Activated CD4-positive, CD25-positive, alpha-beta regulatory T cell treated with anti-CD3 and anti-CD28 coated beads, Interleukin-2, amount 50 U/mL, for 72 hours (primary cell): Measurements from ENCODE around the gene FAS.

ENCODE experiments used
- DNase-seq: peaks from one replicate; pipeline ENCODE4 v3.0.0; 2021

Gene FAS

GRCh38 chr10:88971221-88972061, 19.2 kb upstream of the FAS start:
- no peak for DNase-seq

DNA sequence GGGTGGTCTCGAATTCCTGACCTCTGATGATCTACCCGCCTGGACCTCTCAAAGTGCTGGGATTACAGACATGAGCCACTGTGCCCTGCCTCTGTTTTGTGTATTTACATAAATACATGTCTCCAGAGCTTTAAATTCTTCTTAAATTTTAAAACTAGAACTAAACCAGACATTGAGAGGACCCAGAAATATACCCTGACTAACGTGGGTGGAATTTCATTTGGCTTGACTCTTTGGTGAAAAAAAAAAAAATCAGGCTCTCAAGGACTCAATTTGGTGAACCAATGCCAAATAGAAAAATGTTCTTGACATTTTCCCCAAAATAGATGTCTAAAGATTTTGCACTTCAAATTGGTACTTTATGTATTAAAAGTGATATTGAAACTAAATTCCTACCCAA, 16.6 kb upstream of the FAS start:
- no peak for DNase-seq

GRCh38 chr10:88974446-88975376, 15.9 kb upstream of the FAS start:
- DNase-seq = no peak

GRCh38 chr10:88975377-88975720, 15.2 kb upstream of the FAS start:
- no peak for DNase-seq

DNA sequence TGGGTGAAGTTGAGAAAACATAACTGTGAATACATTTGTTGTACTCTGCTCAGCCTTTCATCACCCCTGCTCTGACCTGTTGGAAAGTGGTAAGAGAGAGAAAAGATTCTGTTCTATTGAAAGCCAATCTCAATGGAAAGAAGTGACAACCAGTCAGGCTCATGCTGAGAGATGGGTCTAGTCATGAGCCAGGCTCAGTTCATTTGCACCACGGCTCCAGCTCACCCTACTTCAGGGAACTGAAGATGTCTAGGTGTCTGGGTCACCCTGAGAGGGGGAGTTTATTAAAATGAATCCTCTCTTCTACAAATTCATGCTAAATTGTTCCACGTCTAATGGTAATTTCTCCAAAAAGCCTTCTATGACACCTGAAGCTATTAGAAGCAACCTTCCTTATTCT, 12.1 kb upstream of the FAS start:
- no peak for DNase-seq

- no peak for DNase-seq
These were observed 11.4 kb upstream of the FAS start for GRCh38 chr10:88979153-88979562.

DNA sequence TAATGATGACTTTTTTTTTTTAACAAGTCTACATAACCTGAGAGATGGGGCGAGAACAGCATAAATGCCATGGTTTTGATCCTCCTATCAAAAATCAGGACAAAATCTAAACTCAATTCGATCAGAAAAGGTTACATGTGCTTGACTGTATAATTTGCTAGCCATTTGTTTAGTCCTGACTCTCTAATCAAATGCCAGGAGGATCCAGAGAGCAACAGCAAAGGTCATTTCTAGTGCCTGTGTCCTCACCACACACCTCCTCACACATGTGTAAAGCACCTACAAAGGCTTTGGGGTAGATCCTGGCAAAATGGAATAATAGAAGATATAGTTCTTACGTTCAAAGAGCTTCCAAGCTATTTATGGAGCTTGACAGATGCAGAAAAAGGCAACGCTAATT, 11.0 kb upstream of the FAS start:
- no peak for DNase-seq

DNA sequence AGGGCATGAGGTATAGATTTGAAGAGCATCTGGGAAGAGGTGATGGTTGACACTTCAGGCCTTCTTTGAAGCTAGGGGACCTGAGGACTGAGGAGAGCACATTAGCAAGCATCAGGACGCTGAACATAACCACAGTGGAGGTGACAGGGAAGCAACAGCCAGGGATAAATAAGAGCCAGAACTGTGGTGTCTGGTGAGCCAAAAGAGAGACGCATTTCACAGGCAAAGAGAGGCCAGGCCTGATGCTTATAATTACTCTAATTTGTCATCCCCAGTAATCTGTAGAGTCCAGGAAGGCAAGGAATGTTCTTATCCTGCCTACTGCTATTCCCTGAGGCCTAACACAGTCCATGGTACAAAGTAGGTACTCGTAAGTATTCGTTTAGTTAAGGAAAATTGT, 10.4 kb upstream of the FAS start:
- DNase-seq = no peak

- no peak for DNase-seq
These were observed 9.8 kb upstream of the FAS start for GRCh38 chr10:88980800-88981199.

DNA sequence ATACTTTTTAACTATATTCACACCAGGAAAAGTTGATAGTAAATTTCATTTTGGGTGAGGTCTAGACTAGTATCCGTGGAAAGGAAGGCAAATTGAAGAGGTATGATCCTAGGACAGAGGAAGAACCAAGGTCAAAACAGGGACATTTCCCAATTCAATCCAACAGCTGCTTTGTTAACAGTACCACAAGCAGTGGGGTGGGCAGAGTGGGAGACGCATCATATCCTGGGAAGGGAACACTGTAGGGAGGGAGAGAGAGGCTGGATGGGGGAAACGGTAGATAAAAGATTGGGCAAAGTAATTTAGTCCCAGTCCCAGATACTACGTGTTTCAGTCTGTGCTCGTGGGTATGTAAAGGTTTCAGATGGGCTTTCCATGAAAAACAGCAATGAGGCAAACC, 9.2 kb upstream of the FAS start:
- no peak for DNase-seq

GRCh38 chr10:88982366-88982765, 8.2 kb upstream of the FAS start:
- no peak for DNase-seq

DNA sequence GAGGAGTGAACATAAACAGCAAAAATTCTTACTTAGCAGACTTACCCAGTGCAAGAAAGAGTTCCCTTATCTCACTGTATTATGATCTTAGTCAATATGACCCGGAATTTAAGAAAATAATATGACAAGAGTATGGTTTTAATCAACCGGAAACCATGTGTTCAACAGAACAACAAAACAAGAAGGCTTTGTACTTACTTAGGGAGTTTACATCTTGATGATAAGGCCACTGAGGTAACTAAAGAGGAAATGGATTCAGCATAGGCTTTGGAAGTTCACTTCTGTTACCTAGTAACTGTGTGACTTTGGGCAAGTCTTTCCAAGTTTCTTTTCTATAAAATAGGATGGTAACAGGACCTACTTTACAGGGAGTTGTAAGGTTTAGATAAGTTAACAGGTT, 7.4 kb upstream of the FAS start:
- DNase-seq = no peak

GRCh38 chr10:88983939-88984338, 6.7 kb upstream of the FAS start:
- DNase-seq = no peak

- no peak for DNase-seq
These were observed 6.1 kb upstream of the FAS start for GRCh38 chr10:88984525-88984924.

- DNase-seq = no peak
These were observed 3.9 kb upstream of the FAS start for GRCh38 chr10:88986549-88987242.

GRCh38 chr10:88987243-88987725, 3.3 kb upstream of the FAS start:
- no peak for DNase-seq

GRCh38 chr10:88987840-88988239, 2.8 kb upstream of the FAS start:
- no peak for DNase-seq

DNA sequence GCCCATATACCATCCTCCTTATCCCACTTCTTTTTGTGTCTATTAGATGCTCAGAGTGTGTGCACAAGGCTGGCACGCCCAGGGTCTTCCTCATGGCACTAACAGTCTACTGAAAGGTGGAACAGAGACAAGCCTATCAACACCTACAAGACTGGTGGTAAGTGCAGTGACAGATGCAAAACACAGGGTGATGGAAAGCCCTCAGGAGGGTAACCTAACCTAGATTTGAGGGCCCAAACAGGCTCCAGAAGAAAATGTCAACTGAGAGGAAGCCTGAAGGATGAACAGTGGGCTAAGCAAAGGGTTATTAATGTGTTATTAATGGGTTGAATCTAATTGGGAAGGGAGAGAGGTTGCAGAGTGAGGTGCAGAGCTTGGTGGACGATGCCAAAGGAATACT, 1.2 kb upstream of the FAS start:
- no peak for DNase-seq

DNA sequence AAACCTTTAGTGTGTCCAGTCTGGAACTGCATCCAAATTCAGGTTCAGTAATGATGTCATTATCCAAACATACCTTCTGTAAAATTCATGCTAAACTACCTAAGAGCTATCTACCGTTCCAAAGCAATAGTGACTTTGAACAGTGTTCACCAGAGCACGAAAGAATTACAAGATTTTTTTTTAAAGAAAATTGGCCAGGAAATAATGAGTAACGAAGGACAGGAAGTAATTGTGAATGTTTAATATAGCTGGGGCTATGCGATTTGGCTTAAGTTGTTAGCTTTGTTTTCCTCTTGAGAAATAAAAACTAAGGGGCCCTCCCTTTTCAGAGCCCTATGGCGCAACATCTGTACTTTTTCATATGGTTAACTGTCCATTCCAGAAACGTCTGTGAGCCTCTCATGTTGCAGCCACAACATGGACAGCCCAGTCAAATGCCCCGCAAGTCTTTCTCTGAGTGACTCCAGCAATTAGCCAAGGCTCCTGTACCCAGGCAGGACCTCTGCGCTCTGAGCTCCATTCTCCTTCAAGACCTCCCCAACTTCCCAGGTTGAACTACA, 694 bp upstream of the FAS start:
- DNase-seq = no peak

GRCh38 chr10:88991161-88991898, 732 bp downstream of the FAS start:
- peak; percentile 78 for DNase-seq

- DNase-seq = no peak
These were observed 1.3 kb downstream of the FAS start for GRCh38 chr10:88991899-88992320.

DNA sequence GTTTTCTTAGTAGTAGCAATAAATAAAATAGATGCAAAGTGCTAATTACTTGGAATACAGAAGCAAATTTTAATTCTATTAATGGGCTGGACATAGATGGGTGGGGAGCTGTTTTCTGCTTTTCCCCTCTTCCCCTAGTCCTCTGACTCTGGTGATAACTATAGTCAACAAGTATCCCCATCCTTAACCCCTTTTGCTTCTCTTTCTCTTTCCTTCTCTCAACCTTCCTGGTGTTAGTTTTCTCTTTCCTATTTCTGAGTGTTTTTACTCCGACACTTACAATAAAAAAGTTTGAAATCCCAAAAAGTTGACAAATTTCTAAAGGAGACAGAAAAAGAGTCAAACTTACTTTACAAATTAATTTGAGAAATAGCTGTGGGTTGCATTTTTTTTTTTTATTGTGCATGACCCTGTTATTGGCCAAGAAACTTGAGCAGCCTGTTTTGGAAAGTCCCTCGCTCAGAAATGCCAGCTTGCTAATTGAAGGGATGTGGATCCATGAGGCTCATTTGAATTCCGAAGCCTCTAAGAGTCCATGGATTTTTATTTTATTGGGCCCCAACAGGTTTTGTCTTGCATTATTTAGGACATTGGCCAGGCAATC, 2.4 kb downstream of the FAS start:
- no peak for DNase-seq
